ENCODE measurements around the gene NDST4.

DNA sequence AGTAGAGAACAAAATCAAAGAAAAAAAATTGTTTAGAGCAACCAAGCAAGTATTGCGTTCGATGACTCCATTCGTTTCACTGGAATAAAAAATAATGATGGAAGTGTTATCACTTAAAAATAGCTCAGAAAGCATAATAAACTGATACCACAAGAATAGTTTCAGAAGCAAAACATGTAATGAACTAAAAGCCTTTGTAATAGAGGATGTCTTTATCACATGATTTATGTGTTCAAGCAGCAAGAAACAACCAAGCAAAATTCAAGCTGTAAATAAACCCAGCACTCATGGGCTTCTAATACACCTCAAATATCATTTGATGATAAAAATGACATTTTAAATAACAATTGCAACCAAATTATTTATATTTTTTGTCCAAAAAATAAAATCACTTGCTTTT is 192.2 kb downstream of the NDST4 start:
- TF ChIP-seq, protein P1, sequence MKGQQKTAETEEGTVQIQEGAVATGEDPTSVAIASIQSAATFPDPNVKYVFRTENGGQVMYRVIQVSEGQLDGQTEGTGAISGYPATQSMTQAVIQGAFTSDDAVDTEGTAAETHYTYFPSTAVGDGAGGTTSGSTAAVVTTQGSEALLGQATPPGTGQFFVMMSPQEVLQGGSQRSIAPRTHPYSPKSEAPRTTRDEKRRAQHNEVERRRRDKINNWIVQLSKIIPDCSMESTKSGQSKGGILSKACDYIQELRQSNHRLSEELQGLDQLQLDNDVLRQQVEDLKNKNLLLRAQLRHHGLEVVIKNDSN (IDR thresholded peaks at IDR 0.05) = no peak
- TF ChIP-seq TCF12 (IDR thresholded peaks at IDR 0.05; ENCODE audit: low read depth) (no peak), CREB1 (IDR thresholded peaks at IDR 0.05; ENCODE audit: low read depth) (no peak), FOXM1 (IDR thresholded peaks at IDR 0.05; ENCODE audit: borderline replicate concordance, low read depth) (no peak), CEBPB (IDR thresholded peaks at IDR 0.05) (no peak), EP300 (IDR thresholded peaks at IDR 0.05; ENCODE audit: borderline replicate concordance) (no peak), TAF1 (IDR thresholded peaks at IDR 0.05; ENCODE audit: low read depth) (no peak), EGR1 (IDR thresholded peaks at IDR 0.05) (no peak), RAD21 (IDR thresholded peaks at IDR 0.05; ENCODE audit: low read depth) (no peak), YY1 (IDR thresholded peaks at IDR 0.05; ENCODE audit: low read depth) (no peak)
- TF ChIP-seq, protein P2, sequence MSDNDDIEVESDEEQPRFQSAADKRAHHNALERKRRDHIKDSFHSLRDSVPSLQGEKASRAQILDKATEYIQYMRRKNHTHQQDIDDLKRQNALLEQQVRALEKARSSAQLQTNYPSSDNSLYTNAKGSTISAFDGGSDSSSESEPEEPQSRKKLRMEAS (IDR thresholded peaks at IDR 0.05) = no peak
- TF ChIP-seq, protein P3, sequence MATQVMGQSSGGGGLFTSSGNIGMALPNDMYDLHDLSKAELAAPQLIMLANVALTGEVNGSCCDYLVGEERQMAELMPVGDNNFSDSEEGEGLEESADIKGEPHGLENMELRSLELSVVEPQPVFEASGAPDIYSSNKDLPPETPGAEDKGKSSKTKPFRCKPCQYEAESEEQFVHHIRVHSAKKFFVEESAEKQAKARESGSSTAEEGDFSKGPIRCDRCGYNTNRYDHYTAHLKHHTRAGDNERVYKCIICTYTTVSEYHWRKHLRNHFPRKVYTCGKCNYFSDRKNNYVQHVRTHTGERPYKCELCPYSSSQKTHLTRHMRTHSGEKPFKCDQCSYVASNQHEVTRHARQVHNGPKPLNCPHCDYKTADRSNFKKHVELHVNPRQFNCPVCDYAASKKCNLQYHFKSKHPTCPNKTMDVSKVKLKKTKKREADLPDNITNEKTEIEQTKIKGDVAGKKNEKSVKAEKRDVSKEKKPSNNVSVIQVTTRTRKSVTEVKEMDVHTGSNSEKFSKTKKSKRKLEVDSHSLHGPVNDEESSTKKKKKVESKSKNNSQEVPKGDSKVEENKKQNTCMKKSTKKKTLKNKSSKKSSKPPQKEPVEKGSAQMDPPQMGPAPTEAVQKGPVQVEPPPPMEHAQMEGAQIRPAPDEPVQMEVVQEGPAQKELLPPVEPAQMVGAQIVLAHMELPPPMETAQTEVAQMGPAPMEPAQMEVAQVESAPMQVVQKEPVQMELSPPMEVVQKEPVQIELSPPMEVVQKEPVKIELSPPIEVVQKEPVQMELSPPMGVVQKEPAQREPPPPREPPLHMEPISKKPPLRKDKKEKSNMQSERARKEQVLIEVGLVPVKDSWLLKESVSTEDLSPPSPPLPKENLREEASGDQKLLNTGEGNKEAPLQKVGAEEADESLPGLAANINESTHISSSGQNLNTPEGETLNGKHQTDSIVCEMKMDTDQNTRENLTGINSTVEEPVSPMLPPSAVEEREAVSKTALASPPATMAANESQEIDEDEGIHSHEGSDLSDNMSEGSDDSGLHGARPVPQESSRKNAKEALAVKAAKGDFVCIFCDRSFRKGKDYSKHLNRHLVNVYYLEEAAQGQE (IDR thresholded peaks at IDR 0.05; ENCODE audit: low read depth) = no peak

All from Ishikawa (cell line).